GM12891 (cell line): ENCODE measurements around the gene PLEKHS1.

ENCODE experiments used
- POLR2A ChIP-seq: IDR thresholded peaks from 2 replicates; pipeline ENCODE4 v1.6.1; 2011; ENCODE audit warnings: low read depth, low read length, control low read depth
- POLR2AphosphoS5 ChIP-seq: IDR thresholded peaks from 2 replicates; pipeline ENCODE4 v1.6.1; 2011; ENCODE audit warnings: low read depth, low read length, control low read depth
- TAF1 ChIP-seq: IDR thresholded peaks from 2 replicates; pipeline ENCODE4 v1.6.1; 2011; ENCODE audit warnings: low read depth, low read length, control low read depth

- TF ChIP-seq POLR2A = no peak
- TF ChIP-seq TAF1 = no peak
- TF ChIP-seq POLR2AphosphoS5 = no peak
Measured at GRCh38 chr10:113819989-113820388, 68.5 kb downstream of the PLEKHS1 start.
